Heart right ventricle (tissue), 16 donors: ENCODE results near the gene GNMT. TPM values are rescaled to one million over a fixed set of nuclear protein-coding genes. Genes with fewer than 3 reads are reported as not detected.

Experiments
- ATAC-seq, 8 donors: fragments of 200-7000 bp; cut with Tn5 transposase; one replicate each; pipeline ENCODE4 v1.9.1; 2020; ENCODE audit warnings: mild to moderate bottlenecking in 8 of 8, moderate library complexity in 8 of 8, moderate number of reproducible peaks in 1 of 8
- DNase-seq, 2 donors: peaks; one replicate each; pipeline ENCODE4 v3.0.0-alpha.2; 2020
- H3K27ac ChIP-seq, 10 donors: fragments of 200-600 bp; sonication (generic) in 2 of 10; one replicate each; pipeline versions ENCODE4 v1.5.0 to v1.8.0; 2020 to 2022; ENCODE audit warnings: mild to moderate bottlenecking in 3 of 10
- H3K27me3 ChIP-seq, 7 donors: fragments of 200-600 bp; one replicate each; pipeline ENCODE4 v1.8.0; 2021 to 2022; ENCODE audit warnings: mild to moderate bottlenecking in 2 of 7
- H3K36me3 ChIP-seq, 9 donors: fragments of 200-600 bp; sonication (generic) in 1 of 9; one replicate each; pipeline versions ENCODE4 v1.5.0 to v1.8.0; 2020 to 2022; ENCODE audit warnings: mild to moderate bottlenecking in 2 of 9
- H3K4me1 ChIP-seq, 9 donors: fragments of 200-600 bp; sonication (generic) in 1 of 9; one replicate each; pipeline versions ENCODE4 v1.5.0 to v1.8.0; 2020 to 2022; ENCODE audit warnings: mild to moderate bottlenecking in 4 of 9
- H3K4me3 ChIP-seq, 10 donors: fragments of 200-600 bp; sonication (generic) in 2 of 10; one replicate each; pipeline versions ENCODE4 v1.5.0 to v1.8.0; 2020 to 2022; ENCODE audit warnings: mild to moderate bottlenecking in 7 of 10, moderate library complexity in 2 of 10
- H3K9me3 ChIP-seq, 11 donors: fragments of 200-600 bp in 10 of 11; sonication (generic) in 2 of 11; one replicate each; pipeline versions ENCODE4 v1.5.0 to v1.8.0; 2013 to 2022; ENCODE audit warnings: mild to moderate bottlenecking in 2 of 11, control low read depth in 1 of 11, moderate library complexity in 1 of 11
- WGBS, 2 donors: extraction: QIAGEN DNeasy Blood & Tissue Kit; methylation state at CpG; one replicate each; pipeline ENCODE4 v1.1.7; 2013; ENCODE audit warnings: inconsistent platforms in 1 of 2; 5-methylcytosine and 5-hydroxymethylcytosine counted together
- intact Hi-C, 10 donors: fragments of 100-400 bp; cut with DNase I; formaldehyde crosslinking; loops; one replicate each; pipeline versions ENCODE4 v1.11.1 to v1.14.2; 2022
- polyA plus RNA-seq, 2 donors: library from polyadenylated mRNA; stranded (reverse); fragments of 200-250 nt; gene quantifications; one replicate each; pipeline ENCODE4 v1.2.3, GENCODE V29; 2013
- total RNA-seq, 10 donors: library from RNA; stranded (reverse); fragmentation: NEBNext Ultra II Directional in 3 of 10; extraction: Animal tissue kit (Norgen Biotek cat#: 25700) in 3 of 10; gene quantifications; one replicate each; pipeline versions ENCODE4 v1.2.1 to v1.2.4, GENCODE V29; 2021 to 2023
- TF ChIP-seq, protein P1 (sequence below), 9 donors: fragments of 200-600 bp; sonication (generic) in 2 of 9; IDR thresholded peaks; one replicate each; pipeline versions ENCODE4 v1.5.0 to v1.8.0; 2021 to 2022; ENCODE audit warnings: antibody characterized with exemption in 9 of 9, mild to moderate bottlenecking in 5 of 9, moderate library complexity in 1 of 9
- donor health status: Arrhythmogenic right ventricular cardiomyopathy.
- donor health status: ischemic (EF 13 %, LVEDD 7.1; RV severe dilation, severe dysfunction).
- donor health status: healthy with polysubstance abuse.
- donor health status: DM: no; HTN: yes; CAD: no.
- donor health status: DM: no; HTN: no; CAD: no.
- donor health status: ischemic (EF 25% LVEDD 6.9; RV normal size, moderate dysfunction).
- donor health status: ischemic (EF 25% LVEDD 5.7; RV mildly dilated, moderate dysfunction).
- donor health status: healthy.
- donor health status: DM: yes; HTN: yes; CAD: no.
- donor health status: Ischemic cardiomyopathy.
- donor health status: ischemic (EF 35%, LVEDD 5.7; RV mildly dilated, moderate dysfunction).
- donor health status: nonischemic (EF 11% LVEDD 7.7; RV severe dilation, severe dysfunction).
- donor health status: DM: yes; HTN: yes; CAD: no.
- donor health status: PGD.
- donor health status: ischemic (EF 29% LVEDD 5.4; RV normal size, mild dysfunction).
- donor health status: nonischemic (EF 23%, LVEDD 6.1; RV moderate dilation, normal function).

GNMT gene
- total and polyA plus RNA-seq, 12 donors = 0.26 to 10.9 (median 0.86) TPM

DNA sequence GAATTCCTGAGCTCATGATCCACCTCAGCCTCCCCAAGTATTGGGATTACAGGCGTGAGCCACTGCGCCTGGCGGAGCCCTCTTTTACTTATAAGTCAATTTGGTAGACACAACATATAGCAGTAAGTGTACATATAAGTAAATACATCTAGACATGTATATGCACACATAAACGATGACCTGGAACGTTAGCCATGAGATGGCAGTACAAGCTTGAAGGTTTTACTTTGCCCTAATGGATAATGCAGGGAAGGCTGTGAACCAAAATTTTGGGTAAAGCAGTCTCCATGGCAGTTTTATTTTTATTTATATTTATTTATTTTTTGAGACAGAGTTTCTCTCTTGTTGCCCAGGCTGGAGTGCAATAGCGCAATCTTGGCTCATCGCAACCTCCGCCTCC lies 2.4 kb upstream of the GNMT start:
- H3K27ac ChIP-seq = no peak overlapping the region
- H3K9me3 ChIP-seq = no peaks in the 10 kb centered on the region
- no peak for ATAC-seq
- WGBS, 2 donors = 82 to 88% methylated on average over 8 of the region's 8 CpGs
- H3K4me3 ChIP-seq = no peak overlapping the region
- peaks cover 0 to 18% (median 16%) of the 10 kb centered on the region in 9 donors for H3K4me1 ChIP-seq
- peaks cover 0 to 13% (median 0%) of the 10 kb centered on the region in 9 donors for H3K36me3 ChIP-seq
- intact Hi-C loops = no loop called here
- TF ChIP-seq, protein P1, sequence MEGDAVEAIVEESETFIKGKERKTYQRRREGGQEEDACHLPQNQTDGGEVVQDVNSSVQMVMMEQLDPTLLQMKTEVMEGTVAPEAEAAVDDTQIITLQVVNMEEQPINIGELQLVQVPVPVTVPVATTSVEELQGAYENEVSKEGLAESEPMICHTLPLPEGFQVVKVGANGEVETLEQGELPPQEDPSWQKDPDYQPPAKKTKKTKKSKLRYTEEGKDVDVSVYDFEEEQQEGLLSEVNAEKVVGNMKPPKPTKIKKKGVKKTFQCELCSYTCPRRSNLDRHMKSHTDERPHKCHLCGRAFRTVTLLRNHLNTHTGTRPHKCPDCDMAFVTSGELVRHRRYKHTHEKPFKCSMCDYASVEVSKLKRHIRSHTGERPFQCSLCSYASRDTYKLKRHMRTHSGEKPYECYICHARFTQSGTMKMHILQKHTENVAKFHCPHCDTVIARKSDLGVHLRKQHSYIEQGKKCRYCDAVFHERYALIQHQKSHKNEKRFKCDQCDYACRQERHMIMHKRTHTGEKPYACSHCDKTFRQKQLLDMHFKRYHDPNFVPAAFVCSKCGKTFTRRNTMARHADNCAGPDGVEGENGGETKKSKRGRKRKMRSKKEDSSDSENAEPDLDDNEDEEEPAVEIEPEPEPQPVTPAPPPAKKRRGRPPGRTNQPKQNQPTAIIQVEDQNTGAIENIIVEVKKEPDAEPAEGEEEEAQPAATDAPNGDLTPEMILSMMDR (IDR thresholded peaks at IDR 0.05) = no peak
- peaks cover 0 to 16% (median 0%) of the 10 kb centered on the region in 7 donors for H3K27me3 ChIP-seq
- DNase-seq = no peak

DNA sequence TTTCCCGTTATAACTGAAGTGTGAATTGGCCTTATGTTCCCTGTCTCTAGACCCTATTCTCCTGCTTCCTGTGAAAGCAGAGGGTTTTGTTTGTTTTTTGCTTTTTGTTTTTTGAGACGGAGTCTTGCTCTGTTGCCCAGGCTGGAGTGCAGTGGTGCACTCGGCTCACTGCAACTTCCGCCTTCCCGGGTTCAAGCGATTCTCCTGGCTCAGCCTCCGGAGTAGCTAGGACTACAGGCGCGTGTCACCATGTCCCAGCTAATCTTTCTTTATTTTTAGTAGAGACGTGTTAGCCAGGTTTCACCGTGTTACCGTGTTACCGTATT lies 674 bp upstream of the GNMT start:
- Histone ChIP-seq H3K4me1 (peaks cover 0 to 18% (median 16%) of the 10 kb centered on the region in 9 donors), H3K36me3 (peaks cover 0 to 30% (median 10%) of the 10 kb centered on the region in 9 donors), H3K27me3 (peaks cover 0 to 16% (median 0%) of the 10 kb centered on the region in 7 donors), H3K4me3 (peak overlapping the region in 9 of 10 donors; percentile 39 to 64 (median 55)), H3K9me3 (no peaks in the 10 kb centered on the region), H3K27ac (peak overlapping the region in 1 of 10 donors; percentile 63)
- TF ChIP-seq, protein P1 (IDR thresholded peaks at IDR 0.05) = no peak
- WGBS, 2 donors = 17 to 20% methylated on average over 13 of the region's 13 CpGs
- ATAC-seq (peak in 7 of 8 donors; percentile 5 to 51 (median 29)), DNase-seq (no peak)
- intact Hi-C loops = no loop called here

DNA sequence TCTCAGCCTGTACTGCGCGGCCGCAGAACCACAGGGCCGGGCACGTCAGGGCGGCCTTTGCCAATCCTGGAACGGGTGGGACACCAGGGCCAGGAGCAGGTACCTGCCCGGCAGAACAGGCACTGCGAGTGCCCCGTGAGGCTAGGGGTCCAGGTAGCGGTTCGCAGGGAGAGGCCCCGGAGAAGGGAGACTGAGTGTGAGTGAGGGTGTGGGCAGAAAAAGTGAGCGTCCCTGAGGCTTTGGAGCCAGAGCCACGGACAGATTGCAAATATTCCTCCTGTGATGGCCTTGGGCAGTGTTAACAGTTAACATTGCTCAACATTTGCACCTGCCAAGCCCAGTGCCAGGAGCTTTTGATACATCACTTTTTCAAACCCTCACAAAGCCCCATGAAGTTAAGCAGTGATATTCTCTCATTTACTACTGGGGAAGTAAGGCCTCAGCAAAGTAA lies 491 bp downstream of the GNMT start:
- Histone ChIP-seq H3K9me3 (no peaks in the 10 kb centered on the region), H3K4me1 (peaks cover 0 to 18% (median 16%) of the 10 kb centered on the region in 9 donors), H3K4me3 (peak overlapping the region in 9 of 10 donors; percentile 39 to 64 (median 55)), H3K36me3 (peaks cover 0 to 41% (median 10%) of the 10 kb centered on the region in 9 donors), H3K27me3 (peaks cover 0 to 16% (median 0%) of the 10 kb centered on the region in 7 donors), H3K27ac (peak overlapping the region in 1 of 10 donors; percentile 63)
- DNase-seq (no peak), ATAC-seq (no peak)
- WGBS, 2 donors = 27 to 30% methylated on average over 15 of the region's 15 CpGs
- intact Hi-C loops = no loop called here
- TF ChIP-seq, protein P1 (IDR thresholded peaks at IDR 0.05) = no peak

DNA sequence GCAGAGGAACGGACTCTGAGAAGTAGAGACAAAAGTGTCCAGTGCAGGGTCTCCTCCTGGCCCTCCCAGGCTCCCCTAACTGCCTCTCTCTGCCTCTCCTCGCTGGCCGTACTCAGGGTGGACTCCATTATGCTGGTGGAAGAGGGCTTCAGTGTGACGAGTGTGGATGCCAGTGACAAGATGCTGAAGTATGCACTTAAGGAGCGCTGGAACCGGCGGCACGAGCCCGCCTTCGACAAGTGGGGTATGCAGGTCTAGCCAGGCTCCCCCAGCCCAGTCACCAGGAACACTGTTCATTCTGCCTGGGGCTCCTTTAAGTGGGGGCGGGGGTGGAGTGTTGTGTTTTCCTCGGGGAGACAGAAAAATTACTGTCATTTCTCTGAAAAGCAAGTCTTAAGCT lies 1.5 kb downstream of the GNMT start:
- Histone ChIP-seq H3K4me1 (peaks cover 0 to 18% (median 16%) of the 10 kb centered on the region in 9 donors), H3K4me3 (no peak overlapping the region), H3K27ac (no peak overlapping the region), H3K9me3 (no peaks in the 10 kb centered on the region), H3K36me3 (peaks cover 0 to 52% (median 15%) of the 10 kb centered on the region in 9 donors), H3K27me3 (peaks cover 0 to 16% (median 0%) of the 10 kb centered on the region in 7 donors)
- DNase-seq (no peak), ATAC-seq (no peak)
- intact Hi-C loops = no loop called here
- WGBS, 2 donors = 90 to 92% methylated on average over 12 of the region's 12 CpGs
- TF ChIP-seq, protein P1 (IDR thresholded peaks at IDR 0.05) = no peak
